ENCODE measurements around the gene PCSK1. TPM values are rescaled to one million over a fixed set of nuclear protein-coding genes. Genes with fewer than 3 reads are reported as not detected.

Gene PCSK1
- total and polyA plus RNA-seq, 7 donors: 0.60 to 2.2 (median 1.7) TPM

GRCh38 chr5:96447949-96448348, 14.9 kb upstream of the PCSK1 start:
- H3K4me3 ChIP-seq: no peak overlapping the region
- intact Hi-C loops (cut with DNase I): no loop called here
- no peak for TF ChIP-seq POLR2AphosphoS5 (IDR thresholded peaks at IDR 0.05)
- TF ChIP-seq EP300 (IDR thresholded peaks at IDR 0.05): no peak
- TF ChIP-seq CTCF (IDR thresholded peaks at IDR 0.05): no peak
- no peak for TF ChIP-seq POLR2A (IDR thresholded peaks at IDR 0.05)
- H3K36me3 ChIP-seq: no peaks in the 10 kb centered on the region
- H3K27ac ChIP-seq: no peak overlapping the region
- H3K4me1 ChIP-seq: no peaks in the 10 kb centered on the region
- no peaks in the 10 kb centered on the region for H3K27me3 ChIP-seq
- no peak for DNase-seq
- no peaks in the 10 kb centered on the region for H3K9me3 ChIP-seq
- 38 to 61% methylated on average over 1 of the region's 1 CpG for WGBS, 2 donors

- Histone ChIP-seq H3K36me3 (no peaks in the 10 kb centered on the region), H3K9me3 (no peaks in the 10 kb centered on the region), H3K27me3 (peaks cover 0 to 6% (median 0%) of the 10 kb centered on the region in 3 donors), H3K4me3 (no peak overlapping the region), H3K4me1 (no peaks in the 10 kb centered on the region), H3K27ac (no peak overlapping the region)
- intact Hi-C loops (cut with DNase I): no loop called here
- WGBS, 2 donors: 64 to 74% methylated on average over 2 of the region's 2 CpGs
- DNase-seq: no peak
- TF ChIP-seq CTCF (IDR thresholded peaks at IDR 0.05): no peak
- no peak for TF ChIP-seq EP300 (IDR thresholded peaks at IDR 0.05)
- TF ChIP-seq POLR2AphosphoS5 (IDR thresholded peaks at IDR 0.05): no peak
- no peak for TF ChIP-seq POLR2A (IDR thresholded peaks at IDR 0.05)
Observed at GRCh38 chr5:96440185-96440538, 7.1 kb upstream of the PCSK1 start.

GRCh38 chr5:96439477-96440184, 6.6 kb upstream of the PCSK1 start:
- no peak for DNase-seq
- Histone ChIP-seq H3K36me3 (no peaks in the 10 kb centered on the region), H3K27ac (no peak overlapping the region), H3K27me3 (peaks cover 0 to 11% (median under 1%) of the 10 kb centered on the region in 3 donors), H3K9me3 (no peaks in the 10 kb centered on the region), H3K4me3 (no peak overlapping the region), H3K4me1 (no peaks in the 10 kb centered on the region)
- intact Hi-C loops (cut with DNase I): no loop called here
- no peak for TF ChIP-seq POLR2A (IDR thresholded peaks at IDR 0.05)
- TF ChIP-seq CTCF (IDR thresholded peaks at IDR 0.05): no peak
- no peak for TF ChIP-seq EP300 (IDR thresholded peaks at IDR 0.05)
- no peak for TF ChIP-seq POLR2AphosphoS5 (IDR thresholded peaks at IDR 0.05)
- 26 to 38% methylated on average over 3 of the region's 3 CpGs for WGBS, 2 donors

- H3K27ac ChIP-seq: no peak overlapping the region
- TF ChIP-seq EP300 (IDR thresholded peaks at IDR 0.05): no peak
- no peak for TF ChIP-seq POLR2AphosphoS5 (IDR thresholded peaks at IDR 0.05)
- no peak for TF ChIP-seq CTCF (IDR thresholded peaks at IDR 0.05)
- TF ChIP-seq POLR2A (IDR thresholded peaks at IDR 0.05): no peak
- H3K36me3 ChIP-seq: no peaks in the 10 kb centered on the region
- DNase-seq: no peak
- WGBS, 2 donors: 2 to 3% methylated on average over 11 of the region's 11 CpGs
- H3K27me3 ChIP-seq: peaks cover 13 to 62% (median 32%) of the 10 kb centered on the region in 3 donors
- intact Hi-C loops (cut with DNase I): no loop called here
- H3K9me3 ChIP-seq: no peaks in the 10 kb centered on the region
- H3K4me3 ChIP-seq: no peak overlapping the region
- H3K4me1 ChIP-seq: peaks cover 0 to 24% (median 21%) of the 10 kb centered on the region in 4 donors
Observed at GRCh38 chr5:96434201-96434645, 1.2 kb upstream of the PCSK1 start.

Measured in sigmoid colon (tissue), 7 donors.